Measurements from ENCODE around the gene CDH13.

Gene CDH13

DNA sequence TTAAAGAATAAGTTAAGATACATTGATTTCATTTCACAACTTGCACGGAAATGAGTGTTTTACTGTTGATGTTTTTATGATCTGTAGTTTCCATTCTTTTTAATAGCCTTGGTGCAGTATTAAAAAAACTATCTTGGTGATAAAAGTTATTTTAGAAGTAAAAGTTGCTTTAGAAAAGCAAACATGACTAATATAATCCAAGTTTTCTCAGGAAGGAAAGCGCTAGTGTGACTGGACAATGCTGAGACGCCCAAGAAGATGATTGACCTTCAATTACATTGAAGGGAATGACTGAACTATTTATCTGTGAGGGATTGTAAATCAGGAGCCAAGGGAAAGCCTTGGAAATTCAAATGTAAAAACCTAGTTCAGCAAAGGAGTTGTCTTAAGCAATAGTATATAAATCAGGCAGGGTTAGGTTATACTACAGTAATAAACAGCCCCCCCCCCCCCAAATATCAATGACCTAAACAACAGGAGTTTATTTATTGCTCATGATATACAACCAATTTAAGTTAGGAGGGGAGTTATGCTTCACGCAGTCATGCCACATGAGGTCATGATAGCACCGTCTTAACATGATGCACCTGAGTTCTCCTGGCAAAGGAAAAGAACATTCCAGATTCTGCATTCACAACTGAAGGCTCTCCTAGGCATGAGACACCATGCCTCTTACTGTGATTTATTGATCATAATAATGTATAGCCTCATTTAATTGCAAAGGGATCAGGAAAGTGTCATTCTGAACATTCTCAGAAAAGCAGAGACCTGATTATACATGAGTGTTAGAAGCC is 443.8 kb downstream of the CDH13 start:
- Histone ChIP-seq H3K36me3 (ENCODE audit: insufficient read depth, low read length) (no peaks in the 10 kb centered on the region), H3K9ac (ENCODE audit: insufficient read length) (no peak overlapping the region), H3K9me3 (ENCODE audit: low read depth, low read length) (no peaks in the 10 kb centered on the region), H3K27ac (no peak overlapping the region), H3K4me3 (no peak overlapping the region)
- TF ChIP-seq POLR2AphosphoS5 (IDR thresholded peaks at IDR 0.05; ENCODE audit: borderline replicate concordance, low read depth, low read length) (no peak), FOXP2 (optimal IDR thresholded peaks at IDR 0.05; ENCODE audit: control extremely low read depth, extremely low read length, insufficient read depth) (no peak), EZH2 (IDR thresholded peaks at IDR 0.05) (no peak)
- DNase-seq (ENCODE audit: low read depth, low spot score): no peak

DNA sequence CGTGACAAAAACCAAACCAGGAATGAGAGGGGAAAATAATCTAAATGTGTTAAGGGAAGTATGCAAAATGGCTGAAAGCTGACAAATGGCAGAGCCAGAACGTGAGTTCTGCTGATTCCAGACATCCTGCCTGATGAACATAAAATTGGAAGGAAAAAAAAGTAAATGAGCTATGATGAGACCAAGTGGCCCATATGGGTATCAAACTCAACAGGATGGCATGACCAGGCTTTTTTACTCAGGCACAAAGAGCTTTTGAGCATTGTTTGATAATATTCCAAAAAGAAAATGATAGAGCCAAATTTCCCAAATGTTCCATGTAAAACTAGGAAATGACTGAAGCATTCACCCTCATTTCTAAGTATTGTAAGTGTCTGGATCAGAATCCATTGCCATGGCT is 449.2 kb downstream of the CDH13 start:
- Histone ChIP-seq H3K36me3 (ENCODE audit: insufficient read depth, low read length) (no peaks in the 10 kb centered on the region), H3K27ac (no peak overlapping the region), H3K9me3 (ENCODE audit: low read depth, low read length) (no peaks in the 10 kb centered on the region), H3K9ac (ENCODE audit: insufficient read length) (no peak overlapping the region), H3K4me3 (no peak overlapping the region)
- no peak for DNase-seq (ENCODE audit: low read depth, low spot score)
- TF ChIP-seq POLR2AphosphoS5 (IDR thresholded peaks at IDR 0.05; ENCODE audit: borderline replicate concordance, low read depth, low read length) (no peak), FOXP2 (optimal IDR thresholded peaks at IDR 0.05; ENCODE audit: control extremely low read depth, extremely low read length, insufficient read depth) (no peak), EZH2 (IDR thresholded peaks at IDR 0.05) (no peak)

DNA sequence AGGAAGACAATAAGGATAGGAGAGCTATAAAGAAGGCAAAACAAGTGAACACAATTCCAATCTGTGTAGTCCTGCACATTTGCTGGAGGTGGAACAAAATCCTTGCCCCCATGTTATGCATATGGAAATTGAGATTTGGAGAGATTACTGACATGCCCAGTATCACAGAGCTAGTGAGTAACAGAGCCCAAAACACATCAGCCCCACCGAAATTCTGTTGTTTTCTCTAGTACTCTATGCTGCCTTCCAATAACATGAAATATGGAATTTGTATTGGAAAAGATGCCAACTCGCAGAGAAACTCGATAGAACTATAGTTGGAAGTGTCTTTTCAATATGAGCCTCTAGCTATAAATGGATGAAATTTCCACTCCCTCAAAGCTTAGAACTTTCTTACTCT is 456.6 kb downstream of the CDH13 start:
- Histone ChIP-seq H3K9me3 (ENCODE audit: low read depth, low read length) (no peaks in the 10 kb centered on the region), H3K36me3 (ENCODE audit: insufficient read depth, low read length) (no peaks in the 10 kb centered on the region), H3K9ac (ENCODE audit: insufficient read length) (no peak overlapping the region), H3K4me3 (no peak overlapping the region), H3K27ac (no peak overlapping the region)
- no peak for TF ChIP-seq FOXP2 (optimal IDR thresholded peaks at IDR 0.05; ENCODE audit: control extremely low read depth, extremely low read length, insufficient read depth)
- no peak for TF ChIP-seq POLR2AphosphoS5 (IDR thresholded peaks at IDR 0.05; ENCODE audit: borderline replicate concordance, low read depth, low read length)
- no peak for TF ChIP-seq EZH2 (IDR thresholded peaks at IDR 0.05)
- DNase-seq (ENCODE audit: low read depth, low spot score): no peak

DNA sequence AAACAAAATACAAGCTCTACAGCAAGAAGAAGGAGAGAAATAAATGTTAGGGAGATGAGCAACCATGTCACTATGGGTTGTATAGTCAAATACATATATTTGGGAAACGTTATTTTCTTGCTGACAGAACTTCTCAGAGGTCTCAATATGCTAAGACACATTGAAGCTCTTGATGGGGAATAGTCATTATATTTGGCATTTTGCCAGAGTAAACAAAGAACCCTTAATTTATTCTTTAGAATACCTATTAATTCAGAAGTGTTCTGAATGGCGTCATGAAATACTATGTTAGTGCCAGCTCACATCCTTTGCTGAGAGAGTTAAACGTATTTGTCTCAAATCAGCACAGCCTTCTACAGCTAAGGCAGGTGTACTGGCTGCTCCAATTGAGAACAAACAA is 458.9 kb downstream of the CDH13 start:
- Histone ChIP-seq H3K9me3 (ENCODE audit: low read depth, low read length) (no peaks in the 10 kb centered on the region), H3K27ac (no peak overlapping the region), H3K36me3 (ENCODE audit: insufficient read depth, low read length) (no peaks in the 10 kb centered on the region), H3K9ac (ENCODE audit: insufficient read length) (no peak overlapping the region), H3K4me3 (no peak overlapping the region)
- DNase-seq (ENCODE audit: low read depth, low spot score): no peak
- TF ChIP-seq POLR2AphosphoS5 (IDR thresholded peaks at IDR 0.05; ENCODE audit: borderline replicate concordance, low read depth, low read length) (no peak), FOXP2 (optimal IDR thresholded peaks at IDR 0.05; ENCODE audit: control extremely low read depth, extremely low read length, insufficient read depth) (no peak), EZH2 (IDR thresholded peaks at IDR 0.05) (no peak)

DNA sequence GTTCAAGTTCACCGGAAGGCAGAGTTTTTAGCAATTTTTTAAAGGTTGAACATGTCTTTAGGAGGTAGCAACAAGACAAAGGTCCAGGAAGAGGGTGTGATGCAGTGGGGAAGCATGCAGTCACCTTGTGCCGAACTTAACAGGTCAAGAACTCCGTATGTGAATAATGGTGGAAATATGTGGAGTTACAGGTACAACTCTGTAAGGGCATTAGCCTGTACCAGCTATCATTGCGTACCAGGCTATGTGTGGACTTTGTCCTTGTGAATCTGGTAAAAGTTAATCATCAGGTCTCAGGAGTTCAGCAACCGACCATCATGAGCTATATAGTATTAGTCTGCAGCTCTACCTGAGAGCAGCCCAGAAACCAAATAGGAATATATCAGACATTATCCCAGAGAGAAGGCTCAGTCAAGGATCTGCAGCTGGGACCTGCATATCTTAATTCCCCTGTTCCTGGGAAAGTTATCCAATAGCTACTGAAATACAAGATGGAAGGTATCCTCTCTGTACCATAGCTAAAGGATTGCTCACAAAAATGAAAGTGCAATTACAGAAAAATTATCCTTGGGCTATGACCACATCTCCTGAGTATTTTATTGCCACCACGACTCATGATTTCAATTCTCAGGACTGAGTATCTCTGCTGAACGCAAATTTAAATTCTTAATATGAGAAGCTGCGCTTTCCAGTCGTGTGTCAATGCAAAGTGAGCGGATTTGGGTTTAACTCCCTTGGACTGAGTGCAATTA is 469.3 kb downstream of the CDH13 start:
- no peak overlapping the region for H3K4me3 ChIP-seq
- H3K27ac ChIP-seq: no peak overlapping the region
- no peaks in the 10 kb centered on the region for H3K36me3 ChIP-seq (ENCODE audit: insufficient read depth, low read length)
- H3K9ac ChIP-seq (ENCODE audit: insufficient read length): no peak overlapping the region
- no peak for DNase-seq (ENCODE audit: low read depth, low spot score)
- TF ChIP-seq EZH2 (IDR thresholded peaks at IDR 0.05): no peak
- no peak for TF ChIP-seq POLR2AphosphoS5 (IDR thresholded peaks at IDR 0.05; ENCODE audit: borderline replicate concordance, low read depth, low read length)
- TF ChIP-seq FOXP2 (optimal IDR thresholded peaks at IDR 0.05; ENCODE audit: control extremely low read depth, extremely low read length, insufficient read depth): no peak
- no peaks in the 10 kb centered on the region for H3K9me3 ChIP-seq (ENCODE audit: low read depth, low read length)

DNA sequence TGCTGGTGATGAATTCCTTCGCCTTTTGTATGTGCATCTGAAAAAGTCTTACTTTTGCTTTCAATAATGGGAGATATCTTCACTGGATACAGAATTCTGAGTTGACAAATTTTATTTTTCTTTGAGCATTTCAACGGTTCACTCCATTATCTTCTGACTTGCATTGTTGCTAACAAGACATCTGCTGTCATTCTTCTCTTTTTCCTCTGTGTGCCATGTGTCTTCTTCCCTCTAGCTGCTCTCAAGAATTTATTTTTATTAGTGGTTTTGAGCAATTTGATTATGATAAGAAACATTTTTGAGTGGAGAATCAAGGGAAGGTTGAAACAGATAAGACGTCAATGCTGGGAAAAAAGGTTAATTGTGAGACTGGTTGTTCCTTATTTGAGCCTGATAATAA is 471.8 kb downstream of the CDH13 start:
- Histone ChIP-seq H3K36me3 (ENCODE audit: insufficient read depth, low read length) (no peaks in the 10 kb centered on the region), H3K27ac (no peak overlapping the region), H3K4me3 (no peak overlapping the region), H3K9ac (ENCODE audit: insufficient read length) (no peak overlapping the region), H3K9me3 (ENCODE audit: low read depth, low read length) (no peaks in the 10 kb centered on the region)
- TF ChIP-seq FOXP2 (optimal IDR thresholded peaks at IDR 0.05; ENCODE audit: control extremely low read depth, extremely low read length, insufficient read depth) (no peak), EZH2 (IDR thresholded peaks at IDR 0.05) (no peak), POLR2AphosphoS5 (IDR thresholded peaks at IDR 0.05; ENCODE audit: borderline replicate concordance, low read depth, low read length) (no peak)
- no peak for DNase-seq (ENCODE audit: low read depth, low spot score)

DNA sequence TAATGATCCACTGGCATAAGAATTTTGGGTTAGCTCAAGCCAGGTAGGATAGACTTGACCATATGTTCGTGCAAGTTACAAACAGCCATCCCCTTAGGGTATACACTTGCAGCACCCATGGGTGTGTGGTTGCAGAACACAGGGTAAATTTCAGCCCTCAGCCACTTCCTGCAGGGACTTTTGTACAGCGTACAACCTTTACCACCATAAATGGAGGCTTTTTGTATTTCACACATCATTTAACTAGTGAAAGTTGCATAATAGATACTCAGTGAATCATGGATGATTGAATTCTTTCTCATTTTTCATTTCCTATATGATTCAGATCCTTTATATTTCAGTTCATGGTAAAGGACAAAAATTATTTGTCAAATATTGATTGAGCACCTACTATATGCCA is 473.9 kb downstream of the CDH13 start:
- TF ChIP-seq POLR2AphosphoS5 (IDR thresholded peaks at IDR 0.05; ENCODE audit: borderline replicate concordance, low read depth, low read length): no peak
- no peaks in the 10 kb centered on the region for H3K9me3 ChIP-seq (ENCODE audit: low read depth, low read length)
- H3K9ac ChIP-seq (ENCODE audit: insufficient read length): no peak overlapping the region
- H3K27ac ChIP-seq: no peak overlapping the region
- no peaks in the 10 kb centered on the region for H3K36me3 ChIP-seq (ENCODE audit: insufficient read depth, low read length)
- no peak overlapping the region for H3K4me3 ChIP-seq
- DNase-seq (ENCODE audit: low read depth, low spot score): no peak

DNA sequence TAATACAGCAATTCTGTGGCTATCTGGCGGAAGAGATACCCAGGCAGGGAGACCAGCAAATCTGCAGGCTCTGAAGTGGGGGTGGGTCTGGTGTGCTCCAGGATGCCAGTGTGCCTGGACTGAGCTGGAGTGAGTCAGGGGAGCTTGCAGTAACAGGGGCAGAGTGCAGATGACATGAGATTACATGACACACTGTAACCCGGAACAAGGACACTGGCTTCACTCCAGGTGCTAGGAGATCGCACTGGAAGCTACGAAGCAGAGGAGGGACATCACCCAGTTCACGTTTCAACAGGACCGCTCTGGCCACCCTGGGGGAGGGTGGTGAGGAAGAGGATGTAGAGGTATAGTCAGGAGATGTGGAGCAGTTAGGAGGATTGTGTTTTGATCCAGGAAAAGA is 475.6 kb downstream of the CDH13 start:
- Histone ChIP-seq H3K27ac (no peak overlapping the region), H3K9ac (ENCODE audit: insufficient read length) (no peak overlapping the region)
- DNase-seq (ENCODE audit: low read depth, low spot score): no peak

More for the DNA sequence above, 475.6 kb downstream of the CDH13 start:
- TF ChIP-seq FOXP2 (optimal IDR thresholded peaks at IDR 0.05; ENCODE audit: control extremely low read depth, extremely low read length, insufficient read depth): no peak
- TF ChIP-seq EZH2 (IDR thresholded peaks at IDR 0.05): no peak
- TF ChIP-seq POLR2AphosphoS5 (IDR thresholded peaks at IDR 0.05; ENCODE audit: borderline replicate concordance, low read depth, low read length): no peak
- Histone ChIP-seq H3K9me3 (ENCODE audit: low read depth, low read length) (no peaks in the 10 kb centered on the region), H3K36me3 (ENCODE audit: insufficient read depth, low read length) (no peaks in the 10 kb centered on the region), H3K4me3 (no peak overlapping the region)

Measured in SK-N-MC (cell line).